Measurements from ENCODE around the gene ANO5. TPM values are rescaled to one million over a fixed set of nuclear protein-coding genes. Genes with fewer than 3 reads are reported as not detected.

ANO5 gene
- total and polyA plus RNA-seq, 2 of the 8 experiments (the other 6 are each of a cell fraction or from before 2014, with no cell fraction given) = 2.6 to 5.0 TPM

DNA sequence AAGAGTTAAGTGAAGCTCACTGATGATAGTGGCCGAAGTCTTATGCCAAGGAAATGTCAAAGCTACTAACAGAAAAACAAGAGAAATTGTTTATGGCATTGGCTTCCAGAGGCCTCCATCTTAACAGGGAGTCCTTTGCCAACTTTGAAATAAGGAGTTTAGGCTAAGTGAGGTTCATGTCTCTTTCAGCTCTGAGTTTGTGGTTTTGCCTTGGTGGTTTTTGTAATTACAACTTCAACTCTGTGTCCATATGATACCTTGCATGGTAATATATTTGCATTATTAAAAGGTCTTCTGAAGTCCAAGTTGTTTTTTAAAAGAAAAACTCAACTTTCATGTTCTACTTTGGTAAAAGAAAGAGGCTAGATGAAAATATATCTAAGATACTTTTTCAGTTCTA is 31.4 kb upstream of the ANO5 start:
- no peak overlapping the region for H2BK20ac ChIP-seq (ENCODE audit: low read length)
- no peak overlapping the region for H2AFZ ChIP-seq (ENCODE audit: low read length)
- no peaks in the 10 kb centered on the region for H3K79me1 ChIP-seq (ENCODE audit: low read depth, low read length)
- DNase-seq (ENCODE audit: low read depth in 1 of 2, low spot score in 2 of 2) (no peak), FAIRE-seq (no peak)
- H3K23ac ChIP-seq (ENCODE audit: insufficient read length) = no peak overlapping the region
- H4K20me1 ChIP-seq (replicated peaks in 1 of 2; ENCODE audit: control insufficient read depth in 1 of 2, insufficient read depth in 2 of 2, low read length in 2 of 2) = no peaks in the 10 kb centered on the region
- H3K4ac ChIP-seq (replicated peaks; ENCODE audit: insufficient read length, low read depth, low read length) = no peak overlapping the region
- H2BK120ac ChIP-seq (replicated peaks; ENCODE audit: low read depth, low read length) = no peak overlapping the region
- CTCF ChIA-PET (ENCODE audit: partially characterized antibody) = interaction anchor here (0.6 to 1.7 kb wide), 2 partner anchors 9 to 290 kb away, joined by 3 to 10 read pairs; no protein-coding TSS in a partner anchor
- H3K23me2 ChIP-seq (ENCODE audit: low read depth, low read length) = 0 out of 2 replicates have a peak, but pooled peaks cover 1% of the 10 kb centered on the region
- H3K9ac ChIP-seq (replicated peaks in 1 of 4; ENCODE audit: extremely low read depth in 1 of 4, low read depth in 3 of 4, low read length in 3 of 4) = no peak overlapping the region
- no peak overlapping the region for H4K8ac ChIP-seq (ENCODE audit: extremely low read depth, insufficient read depth, low read length)
- no peaks in the 10 kb centered on the region for H3K79me2 ChIP-seq (ENCODE audit: control insufficient read depth in 1 of 2, insufficient read depth in 2 of 2, low read length in 2 of 2)
- H4K5ac ChIP-seq (ENCODE audit: insufficient read length, low read depth, low read length) = no peak overlapping the region
- no peaks in the 10 kb centered on the region for H3K9me3 ChIP-seq (ENCODE audit: insufficient read depth in 2 of 2, low read depth in 1 of 2, low read length in 1 of 2)
- H3K4me3 ChIP-seq (ENCODE audit: extremely low read depth in 1 of 4, insufficient read depth in 2 of 4, low read depth in 3 of 4, low read length in 4 of 4) = no peak overlapping the region
- POLR2A ChIA-PET (ENCODE audit: partially characterized antibody) = no interaction called here
- no peak overlapping the region for H2BK12ac ChIP-seq (ENCODE audit: low read depth, low read length)
- WGBS, 2 experiments (ENCODE audit: extremely low coverage in 1 of 2, insufficient coverage in 1 of 2, insufficient read length in 1 of 2, insufficient replicate concordance in 2 of 2, low coverage in 1 of 2, low lambda C conversion rate in 2 of 2, missing lambda C conversion rate in 1 of 2) = 88% methylated on average over 1 of the region's 1 CpG; no CpG with 5 or more reads in 1 of the 2 experiments
- no peak overlapping the region for H2BK5ac ChIP-seq (ENCODE audit: low read depth, low read length)
- H3K18ac ChIP-seq (ENCODE audit: extremely low read depth, low read length) = no peak overlapping the region
- no peak overlapping the region for H3K56ac ChIP-seq (replicated peaks; ENCODE audit: insufficient read length, low read depth, low read length)
- no peaks in the 10 kb centered on the region for H3K36me3 ChIP-seq (ENCODE audit: control insufficient read depth in 2 of 4, insufficient read depth in 4 of 4, low read length in 3 of 4)
- H3K14ac ChIP-seq (ENCODE audit: insufficient read length) = no peak overlapping the region
- H3K27ac ChIP-seq (ENCODE audit: low read depth, low read length) = no peak overlapping the region
- H2AK5ac ChIP-seq (ENCODE audit: low read depth, low read length) = no peak overlapping the region
- no peaks in the 10 kb centered on the region for H3K27me3 ChIP-seq (replicated peaks in 1 of 4; ENCODE audit: control insufficient read depth in 3 of 4, extremely low read depth in 1 of 4, insufficient read depth in 3 of 4, low read length in 3 of 4)
- no peak overlapping the region for H2BK15ac ChIP-seq (ENCODE audit: low read length)
- H3K4me1 ChIP-seq (replicated peaks in 1 of 4; ENCODE audit: control insufficient read depth in 3 of 4, insufficient read depth in 4 of 4, low read length in 3 of 4) = no peaks in the 10 kb centered on the region
- no peak overlapping the region for H4K91ac ChIP-seq (replicated peaks; ENCODE audit: insufficient read length, low read length)
- H3K4me2 ChIP-seq (ENCODE audit: insufficient read depth in 1 of 2, low read depth in 2 of 2, low read length in 2 of 2) = no peak overlapping the region
- no peak for TF ChIP-seq POLR2AphosphoS5 (IDR thresholded peaks at IDR 0.05; ENCODE audit: low read depth, low read length)
- TF ChIP-seq RBBP5 (IDR thresholded peaks at IDR 0.05; ENCODE audit: borderline replicate concordance, low read depth, low read length) = no peak
- TF ChIP-seq HDAC6 (IDR thresholded peaks at IDR 0.05; ENCODE audit: low read depth, low read length) = no peak
- no peak for TF ChIP-seq POU5F1 (IDR thresholded peaks at IDR 0.05; ENCODE audit: low read depth, low read length)
- TF ChIP-seq, protein P1, sequence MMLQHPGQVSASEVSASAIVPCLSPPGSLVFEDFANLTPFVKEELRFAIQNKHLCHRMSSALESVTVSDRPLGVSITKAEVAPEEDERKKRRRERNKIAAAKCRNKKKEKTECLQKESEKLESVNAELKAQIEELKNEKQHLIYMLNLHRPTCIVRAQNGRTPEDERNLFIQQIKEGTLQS (IDR thresholded peaks at IDR 0.05; ENCODE audit: insufficient read depth, low read depth, low read length) = no peak
- TF ChIP-seq KDM1A (IDR thresholded peaks at IDR 0.05; ENCODE audit: borderline replicate concordance, low read length) = no peak
- no peak for TF ChIP-seq CBX5 (IDR thresholded peaks at IDR 0.05; ENCODE audit: low read depth, low read length)
- TF ChIP-seq, protein P2, sequence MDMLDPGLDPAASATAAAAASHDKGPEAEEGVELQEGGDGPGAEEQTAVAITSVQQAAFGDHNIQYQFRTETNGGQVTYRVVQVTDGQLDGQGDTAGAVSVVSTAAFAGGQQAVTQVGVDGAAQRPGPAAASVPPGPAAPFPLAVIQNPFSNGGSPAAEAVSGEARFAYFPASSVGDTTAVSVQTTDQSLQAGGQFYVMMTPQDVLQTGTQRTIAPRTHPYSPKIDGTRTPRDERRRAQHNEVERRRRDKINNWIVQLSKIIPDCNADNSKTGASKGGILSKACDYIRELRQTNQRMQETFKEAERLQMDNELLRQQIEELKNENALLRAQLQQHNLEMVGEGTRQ (IDR thresholded peaks at IDR 0.05; ENCODE audit: low read length) = no peak
- no peak for TF ChIP-seq TEAD4 (IDR thresholded peaks at IDR 0.05; ENCODE audit: low read depth, low read length)
- no peak for TF ChIP-seq KDM4A (IDR thresholded peaks at IDR 0.05; ENCODE audit: low read depth, low read length, severe bottlenecking)
- no peak for TF ChIP-seq JUND (IDR thresholded peaks at IDR 0.05; ENCODE audit: low read length)

All from H1 (cell line).